Stimulated activated CD8-positive, alpha-beta memory T cell treated with anti-CD3 and anti-CD28 coated beads, Interleukin-7, amount 100 ng/mL, for 4 hours (primary cell): Measurements from ENCODE around the gene MBTPS1.

Experiments
- DNase-seq, 2 donors: peaks; one replicate each; pipeline ENCODE4 v3.0.0-alpha.2; 2020; ENCODE audit warnings: low read depth in 2 of 2

Gene MBTPS1

DNA sequence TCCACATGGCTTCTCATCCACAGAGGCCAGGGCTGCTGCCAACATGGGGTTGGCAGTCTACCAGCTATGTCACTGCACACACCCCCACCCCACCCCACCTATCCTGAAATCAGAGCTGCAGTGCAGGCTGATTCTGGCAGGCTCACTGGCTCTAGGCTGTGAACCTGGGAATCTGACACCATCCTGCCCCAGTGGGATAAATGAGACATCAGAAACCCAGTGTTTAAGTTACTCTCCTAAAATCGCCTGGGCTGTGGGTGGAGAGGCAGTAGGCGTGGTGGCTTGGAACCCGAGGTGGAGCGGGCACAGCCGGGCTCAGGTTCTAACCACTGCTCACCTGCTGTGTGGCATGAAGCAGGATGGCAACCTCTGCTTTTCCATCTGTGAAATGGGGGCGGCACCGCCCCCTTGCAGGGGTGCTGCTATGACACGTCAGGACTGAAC is 79.7 kb downstream of the MBTPS1 start:
- DNase-seq, result no peak

- no peak for DNase-seq
Measured at GRCh38 chr16:84036131-84036530, 80.6 kb downstream of the MBTPS1 start.

- no peak for DNase-seq
Measured at GRCh38 chr16:84034516-84034915, 82.2 kb downstream of the MBTPS1 start.

- no peak for DNase-seq
Measured at GRCh38 chr16:84033251-84034195, 83.2 kb downstream of the MBTPS1 start.

GRCh38 chr16:84032458-84033178 is 84.1 kb downstream of the MBTPS1 start:
- no peak for DNase-seq

GRCh38 chr16:84031556-84031955 is 85.2 kb downstream of the MBTPS1 start:
- no peak for DNase-seq

DNA sequence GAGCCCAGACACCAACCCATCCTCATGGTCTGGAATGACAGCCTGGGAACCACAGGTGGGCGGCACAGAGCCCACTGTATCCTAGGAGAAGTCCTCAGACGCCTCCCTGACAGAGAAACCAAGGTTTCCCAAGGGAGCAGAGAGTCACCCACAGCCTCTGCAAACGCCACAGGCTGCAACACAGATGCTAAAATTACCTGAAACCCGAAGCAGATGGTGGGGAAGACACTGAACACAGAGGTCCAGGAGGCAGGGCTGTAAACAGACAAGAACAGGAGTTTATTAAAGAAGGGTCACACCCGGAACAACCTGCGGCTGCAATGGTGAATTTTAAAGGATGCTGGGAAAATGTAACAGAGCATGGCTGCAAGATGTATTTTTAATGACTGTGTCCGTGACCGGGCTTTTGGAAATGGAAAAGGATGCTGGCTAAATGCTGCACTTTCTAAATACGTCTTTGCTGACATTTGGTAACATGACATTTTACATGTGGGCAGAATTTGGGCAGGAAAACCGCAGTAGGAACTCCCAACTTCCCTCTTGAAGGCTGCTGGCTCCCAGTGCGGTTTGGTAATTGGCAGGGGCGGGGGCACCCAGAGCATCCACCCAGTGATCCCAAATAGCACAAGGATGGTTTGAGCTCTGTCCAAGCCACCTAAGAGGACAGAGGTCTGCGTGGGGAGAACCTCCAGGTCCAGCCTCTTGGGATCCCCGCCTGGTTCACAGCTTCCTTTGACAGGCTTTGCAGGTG is 87.3 kb downstream of the MBTPS1 start:
- DNase-seq, result no peak

DNA sequence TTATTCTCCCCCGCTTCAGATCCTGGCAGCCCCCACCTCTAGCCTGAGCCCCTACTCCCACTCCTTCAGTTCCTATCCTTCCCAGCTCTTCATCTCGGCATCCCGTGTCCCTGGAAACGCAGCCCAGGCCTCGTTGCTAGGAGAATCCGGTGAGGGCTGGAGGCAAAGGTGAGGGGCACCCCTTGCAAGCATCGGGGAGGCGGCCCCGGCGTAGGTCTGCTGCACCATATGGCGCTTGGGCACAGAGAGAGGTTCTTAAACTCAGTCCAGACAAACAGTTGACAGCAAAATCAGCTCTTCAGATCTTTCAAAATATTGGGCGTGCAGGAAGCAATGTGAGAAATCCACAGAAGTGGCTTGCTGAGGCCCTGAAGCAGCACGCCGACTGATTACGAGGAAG is 89.1 kb downstream of the MBTPS1 start:
- no peak for DNase-seq

DNA sequence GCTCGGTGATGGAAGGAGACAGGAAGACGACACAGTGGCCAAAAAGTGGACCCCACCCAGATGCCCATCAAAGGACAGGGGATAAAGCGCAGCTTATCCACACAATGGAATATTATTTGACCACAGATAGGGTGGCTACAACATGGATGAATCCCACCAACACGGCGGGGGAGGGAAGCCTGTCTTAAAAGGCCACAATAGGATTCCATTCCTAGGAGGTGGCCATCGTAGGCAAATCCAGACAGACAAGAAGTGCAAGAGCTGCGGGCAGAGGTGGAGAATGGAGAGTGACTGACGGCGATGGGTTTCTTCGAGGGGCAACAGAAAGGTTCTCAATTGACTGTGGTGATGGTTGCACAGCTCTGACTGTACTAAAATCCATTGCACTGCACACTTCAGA is 90.1 kb downstream of the MBTPS1 start:
- no peak for DNase-seq

DNA sequence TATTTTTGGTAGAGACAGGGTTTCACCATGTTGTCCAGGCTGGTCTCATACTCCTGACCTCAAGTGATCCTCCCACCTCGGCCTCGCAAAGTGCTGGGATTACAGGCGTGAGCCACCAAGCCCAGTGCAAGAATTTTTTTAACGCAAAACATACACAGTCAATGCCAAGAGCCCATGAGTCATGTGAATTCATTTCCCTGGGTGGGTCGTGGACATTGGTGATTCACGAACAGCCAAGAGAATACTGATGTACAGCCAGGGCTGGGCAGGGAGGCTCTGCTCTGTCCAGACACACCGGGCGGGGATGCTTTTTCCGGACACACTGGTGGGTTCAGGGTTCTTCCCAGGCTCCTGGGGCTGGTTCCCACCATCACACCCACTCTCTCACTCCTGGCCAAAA is 91.9 kb downstream of the MBTPS1 start:
- DNase-seq, result no peak

- DNase-seq, result no peak
Measured at GRCh38 chr16:84022644-84023043, 94.1 kb downstream of the MBTPS1 start.

GRCh38 chr16:84021488-84021887 is 95.3 kb downstream of the MBTPS1 start:
- DNase-seq, result no peak

GRCh38 chr16:84020353-84020752 is 96.4 kb downstream of the MBTPS1 start:
- no peak for DNase-seq

DNA sequence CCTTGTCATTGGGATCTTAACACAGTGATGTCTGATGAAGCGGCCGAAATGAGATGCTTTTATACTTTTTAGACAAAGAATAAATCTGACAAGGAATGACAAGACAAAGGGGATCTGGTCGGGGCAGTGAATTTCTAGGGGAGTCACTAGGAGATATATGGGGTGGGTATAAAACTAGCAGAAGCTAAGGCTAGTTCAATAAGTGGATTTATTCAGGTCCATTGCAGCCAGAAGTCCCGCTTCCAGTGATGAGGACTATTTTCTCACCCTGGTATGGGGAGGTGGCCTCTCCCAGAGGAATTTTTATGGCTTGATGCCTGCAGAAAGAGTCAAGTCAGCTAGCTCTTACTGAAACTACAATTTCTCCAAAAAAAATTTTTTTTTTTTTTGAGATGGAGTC is 98.0 kb downstream of the MBTPS1 start:
- no peak for DNase-seq

GRCh38 chr16:84016477-84016876 is 100.3 kb downstream of the MBTPS1 start:
- DNase-seq, result no peak

- no peak for DNase-seq
Measured at GRCh38 chr16:84015399-84015798, 101.3 kb downstream of the MBTPS1 start.

DNA sequence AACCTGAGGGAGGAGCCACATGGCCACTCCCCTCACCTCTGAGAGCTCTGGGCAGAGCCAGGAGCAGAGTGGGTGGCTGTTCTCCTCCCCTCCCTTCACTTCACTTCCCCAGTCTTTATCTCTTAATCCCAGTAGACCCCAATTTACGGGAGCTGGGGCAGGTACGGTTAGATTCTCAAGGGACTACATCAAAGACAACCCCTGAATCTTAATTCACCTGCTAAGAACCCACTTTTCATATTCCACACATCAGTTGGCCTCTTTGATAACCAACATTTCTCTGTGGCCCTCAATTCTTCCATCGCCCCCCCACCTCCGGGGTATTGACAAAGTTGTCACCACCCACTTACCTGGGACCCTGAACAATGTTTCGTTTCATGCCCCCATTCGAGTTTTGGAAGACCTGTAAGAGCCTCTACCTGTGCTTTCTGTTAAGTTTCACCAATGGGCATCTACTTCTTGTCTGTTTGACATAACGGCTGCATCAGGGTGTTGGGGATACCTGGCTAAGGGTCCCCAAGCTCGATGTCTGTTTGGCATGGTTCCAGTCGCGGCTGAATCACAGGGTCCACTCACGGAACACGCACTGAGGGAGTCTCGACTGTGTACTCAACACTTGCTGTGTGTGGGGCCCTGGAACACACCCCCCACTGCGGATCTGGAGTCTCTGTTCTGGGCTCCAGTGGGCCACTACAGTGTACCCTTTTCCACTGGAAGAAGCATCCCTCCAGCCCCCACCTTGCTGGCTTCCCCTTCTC is 102.0 kb downstream of the MBTPS1 start:
- no peak for DNase-seq

- DNase-seq, result peak; percentile 5 to 8
Measured at GRCh38 chr16:84013787-84014569, 102.8 kb downstream of the MBTPS1 start.

DNA sequence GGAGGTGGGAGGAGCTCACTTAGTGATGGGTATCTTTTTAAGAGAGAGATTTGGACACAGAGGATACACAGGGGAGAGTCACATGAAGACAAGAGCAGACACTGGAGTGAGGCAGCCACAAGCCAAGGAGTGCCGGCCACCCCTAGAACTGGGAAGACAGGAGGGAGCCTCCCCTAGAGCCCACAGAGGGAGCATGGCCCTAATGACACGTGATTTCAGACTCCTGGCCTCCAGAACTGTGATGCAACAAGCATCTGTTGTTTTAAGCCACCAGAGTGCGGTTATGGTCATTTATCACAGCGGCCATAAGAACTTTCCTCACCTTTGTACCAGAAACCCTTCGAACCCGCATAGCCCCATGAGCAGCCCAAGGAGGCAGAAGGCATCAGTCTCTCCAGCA is 107.5 kb downstream of the MBTPS1 start:
- no peak for DNase-seq

GRCh38 chr16:84007965-84008364 is 108.8 kb downstream of the MBTPS1 start:
- DNase-seq, result no peak

GRCh38 chr16:84007520-84007919 is 109.2 kb downstream of the MBTPS1 start:
- no peak for DNase-seq
